Uterus (tissue), 4 donors: Measurements from ENCODE around the gene DIPK1A. TPM values are rescaled to one million over a fixed set of nuclear protein-coding genes. Genes with fewer than 3 reads are reported as not detected.
A peak's percentile ranks its signal among the peaks of the same experiment; 100 is the strongest.

Source experiments
- DNase-seq, 2 donors: peaks; one replicate each; pipeline ENCODE4 v3.0.0-alpha.2; 2019 to 2020
- H3K27ac ChIP-seq, 2 donors: fragments of 200-600 bp; sonication (generic); 1 replicate in 1 of 2; 2 replicates in 1 of 2; pipeline ENCODE4 v1.5.1; 2016 to 2018
- H3K27me3 ChIP-seq, 2 donors: fragments of 200-600 bp; sonication (generic); one replicate each; pipeline ENCODE4 v1.5.1; 2018 to 2019; ENCODE audit warnings: control low read depth in 1 of 2
- H3K36me3 ChIP-seq, 2 donors: fragments of 200-600 bp; sonication (generic); one replicate each; pipeline ENCODE4 v1.5.1; 2019; ENCODE audit warnings: control low read depth in 1 of 2
- H3K4me1 ChIP-seq, 2 donors: fragments of 200-600 bp; sonication (generic); one replicate each; pipeline ENCODE4 v1.5.1; 2018 to 2019; ENCODE audit warnings: control low read depth in 1 of 2
- H3K4me3 ChIP-seq, 2 donors: fragments of 200-600 bp; sonication (generic); 1 replicate in 1 of 2; 2 replicates in 1 of 2; pipeline ENCODE4 v1.5.1; 2018 to 2019; ENCODE audit warnings: mild to moderate bottlenecking in 1 of 2
- H3K9me3 ChIP-seq, 2 donors: fragments of 200-600 bp; sonication (generic); one replicate each; pipeline ENCODE4 v1.5.1; 2019; ENCODE audit warnings: control low read depth in 1 of 2
- POLR2A ChIP-seq, 2 donors: fragments of 450-650 bp; IDR thresholded peaks; one replicate each; pipeline ENCODE4 v1.6.1; 2016; ENCODE audit warnings: antibody characterized with exemption in 2 of 2, mild to moderate bottlenecking in 1 of 2, moderate library complexity in 1 of 2
- intact Hi-C: fragments of 100-400 bp; cut with DNase I; formaldehyde crosslinking; loops from one replicate; pipeline ENCODE4 v1.15.1; 2023; ENCODE audit warnings: low total_unique reads
- total RNA-seq, 4 donors: library from RNA; depleted of rRNA in 3 of 4; stranded (reverse); fragments of >200 nt in 3 of 4; gene quantifications; one replicate each; pipeline versions ENCODE4 v1.1.0 to v1.2.4, GENCODE V29; 2014 to 2023
- TF ChIP-seq, protein P1 (sequence below), 4 experiments: fragments of 200-600 bp in 2 of 4; fragments of 450-650 bp in 2 of 4; sonication (generic) in 2 of 4; IDR thresholded peaks; one replicate each; pipeline ENCODE4 v1.5.1; 2016 to 2019; ENCODE audit warnings: antibody characterized with exemption in 4 of 4, mild to moderate bottlenecking in 2 of 4, moderate library complexity in 1 of 4
- donor health status: DM: yes; HTN: yes; CAD: no.

Gene DIPK1A
- total RNA-seq, 4 donors from 2014 or later = 15.5 to 28.4 (median 20.8) TPM

DNA sequence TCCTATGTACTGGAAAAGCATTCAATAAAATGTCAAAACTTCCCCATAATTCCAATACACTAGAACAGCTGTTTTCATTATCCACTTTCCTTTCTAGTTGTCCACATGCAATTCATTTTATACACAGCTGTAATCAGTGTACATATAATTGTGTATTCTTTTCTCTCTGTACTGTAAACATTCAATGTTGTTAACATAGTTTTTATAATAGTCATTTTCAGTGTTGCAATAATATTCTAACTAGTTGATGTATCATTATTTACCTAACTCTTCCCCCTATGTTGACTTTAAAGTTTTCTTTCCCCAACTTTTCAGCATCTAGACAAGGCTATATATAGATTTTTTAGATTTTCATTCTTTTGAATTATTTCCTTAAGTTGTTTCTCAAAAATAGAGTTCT, 44.4 kb downstream of the DIPK1A start:
- intact Hi-C loops = no loop called here
- H3K27ac ChIP-seq = no peak overlapping the region
- no peaks in the 10 kb centered on the region for H3K36me3 ChIP-seq
- H3K27me3 ChIP-seq = no peaks in the 10 kb centered on the region
- TF ChIP-seq POLR2A (IDR thresholded peaks at IDR 0.05) = no peak
- TF ChIP-seq, protein P1, sequence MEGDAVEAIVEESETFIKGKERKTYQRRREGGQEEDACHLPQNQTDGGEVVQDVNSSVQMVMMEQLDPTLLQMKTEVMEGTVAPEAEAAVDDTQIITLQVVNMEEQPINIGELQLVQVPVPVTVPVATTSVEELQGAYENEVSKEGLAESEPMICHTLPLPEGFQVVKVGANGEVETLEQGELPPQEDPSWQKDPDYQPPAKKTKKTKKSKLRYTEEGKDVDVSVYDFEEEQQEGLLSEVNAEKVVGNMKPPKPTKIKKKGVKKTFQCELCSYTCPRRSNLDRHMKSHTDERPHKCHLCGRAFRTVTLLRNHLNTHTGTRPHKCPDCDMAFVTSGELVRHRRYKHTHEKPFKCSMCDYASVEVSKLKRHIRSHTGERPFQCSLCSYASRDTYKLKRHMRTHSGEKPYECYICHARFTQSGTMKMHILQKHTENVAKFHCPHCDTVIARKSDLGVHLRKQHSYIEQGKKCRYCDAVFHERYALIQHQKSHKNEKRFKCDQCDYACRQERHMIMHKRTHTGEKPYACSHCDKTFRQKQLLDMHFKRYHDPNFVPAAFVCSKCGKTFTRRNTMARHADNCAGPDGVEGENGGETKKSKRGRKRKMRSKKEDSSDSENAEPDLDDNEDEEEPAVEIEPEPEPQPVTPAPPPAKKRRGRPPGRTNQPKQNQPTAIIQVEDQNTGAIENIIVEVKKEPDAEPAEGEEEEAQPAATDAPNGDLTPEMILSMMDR (IDR thresholded peaks at IDR 0.05) = no peak
- DNase-seq = no peak
- no peaks in the 10 kb centered on the region for H3K9me3 ChIP-seq
- no peak overlapping the region for H3K4me3 ChIP-seq
- H3K4me1 ChIP-seq = no peaks in the 10 kb centered on the region

DNA sequence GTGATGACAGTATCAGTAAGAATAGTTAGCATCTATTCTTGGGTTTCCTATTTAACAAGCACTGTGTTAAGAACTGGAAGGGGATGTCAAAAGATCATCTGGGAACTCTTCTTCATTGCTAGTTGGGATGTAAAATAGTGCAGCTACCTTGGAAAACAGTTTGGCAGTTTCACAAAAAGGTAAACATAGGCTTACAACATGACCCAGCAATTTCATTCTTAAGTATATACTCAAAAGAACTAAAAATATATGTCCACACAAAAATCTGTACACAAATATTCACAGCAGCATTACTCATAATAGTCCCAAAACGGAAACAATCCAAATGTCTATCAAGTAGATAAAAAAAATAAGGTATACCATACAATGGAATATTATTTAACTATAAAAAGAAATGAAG, 45.7 kb downstream of the DIPK1A start:
- H3K27me3 ChIP-seq = no peaks in the 10 kb centered on the region
- H3K9me3 ChIP-seq = no peaks in the 10 kb centered on the region
- no peaks in the 10 kb centered on the region for H3K4me1 ChIP-seq
- no peaks in the 10 kb centered on the region for H3K36me3 ChIP-seq
- no peak for DNase-seq
- TF ChIP-seq, protein P1 (IDR thresholded peaks at IDR 0.05) = no peak
- TF ChIP-seq POLR2A (IDR thresholded peaks at IDR 0.05) = no peak
- H3K4me3 ChIP-seq = no peak overlapping the region
- intact Hi-C loops = no loop called here
- no peak overlapping the region for H3K27ac ChIP-seq

DNA sequence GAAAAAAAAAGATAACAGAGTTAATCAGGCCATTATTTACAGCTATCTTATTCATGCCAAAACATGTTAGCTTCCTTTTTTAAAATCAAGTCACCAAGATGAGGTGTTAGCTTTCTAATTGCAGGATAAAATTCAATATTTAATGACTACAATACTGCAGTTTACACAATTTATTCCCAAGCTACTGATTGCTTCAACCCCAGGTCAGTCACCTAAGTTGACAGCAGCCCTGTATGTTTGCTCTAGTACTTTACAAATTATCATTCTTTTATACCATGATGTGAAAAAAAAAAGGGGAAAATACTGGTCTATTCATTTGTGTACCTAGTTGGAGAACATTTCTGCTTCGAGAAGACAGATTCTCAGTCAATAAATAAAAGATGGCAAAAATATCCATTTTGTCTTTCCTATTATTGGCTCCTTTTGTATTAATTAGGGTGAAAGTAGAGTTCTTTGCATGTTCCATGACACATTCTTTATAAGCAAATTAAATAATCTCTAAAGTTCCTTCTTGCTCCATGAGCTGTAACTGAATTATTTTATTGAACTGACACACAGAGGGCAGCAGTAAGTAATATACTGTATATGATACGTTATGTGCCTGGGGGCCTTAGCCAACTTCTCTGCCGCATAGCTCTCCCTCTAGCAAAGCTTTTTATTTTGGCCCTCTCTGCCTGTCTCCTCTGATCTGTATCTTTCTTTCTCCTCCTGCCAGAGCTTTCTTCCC, 48.0 kb downstream of the DIPK1A start:
- no peaks in the 10 kb centered on the region for H3K9me3 ChIP-seq
- H3K4me1 ChIP-seq = no peaks in the 10 kb centered on the region
- DNase-seq = no peak
- intact Hi-C loops = no loop called here
- TF ChIP-seq POLR2A (IDR thresholded peaks at IDR 0.05) = no peak
- TF ChIP-seq, protein P1 (IDR thresholded peaks at IDR 0.05) = no peak
- H3K27ac ChIP-seq = no peak overlapping the region
- H3K27me3 ChIP-seq = no peaks in the 10 kb centered on the region
- no peaks in the 10 kb centered on the region for H3K36me3 ChIP-seq
- H3K4me3 ChIP-seq = no peak overlapping the region

DNA sequence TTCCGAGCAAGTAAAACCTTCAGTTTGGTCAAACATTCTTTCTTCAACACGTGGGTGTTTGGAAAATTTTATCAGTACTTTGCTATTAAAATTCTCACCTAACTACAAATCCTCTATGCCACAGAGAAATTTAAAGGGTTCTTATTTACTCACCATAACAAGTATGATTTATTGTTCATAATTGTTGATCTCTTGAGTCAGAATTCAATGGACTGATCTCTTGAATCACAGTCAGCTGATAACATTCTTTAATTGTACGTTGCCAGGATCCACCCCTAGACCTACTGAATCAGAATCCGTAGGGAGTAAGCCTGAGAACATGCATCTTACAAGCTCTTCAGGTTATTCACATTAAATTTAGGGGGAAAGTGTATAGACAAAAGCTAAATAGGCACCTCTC, 51.2 kb downstream of the DIPK1A start:
- peak overlapping the region; percentile 38 to 48 for H3K27ac ChIP-seq
- intact Hi-C loops = no loop called here
- no peaks in the 10 kb centered on the region for H3K4me1 ChIP-seq

GRCh38 chr1:92909321-92909720, 51.9 kb downstream of the DIPK1A start:
- no peaks in the 10 kb centered on the region for H3K36me3 ChIP-seq
- no peaks in the 10 kb centered on the region for H3K9me3 ChIP-seq
- no peak for TF ChIP-seq POLR2A (IDR thresholded peaks at IDR 0.05)
- TF ChIP-seq, protein P1 (IDR thresholded peaks at IDR 0.05) = no peak
- intact Hi-C loops = no loop called here
- peak overlapping the region; percentile 38 to 48 for H3K27ac ChIP-seq
- H3K27me3 ChIP-seq = no peaks in the 10 kb centered on the region
- H3K4me1 ChIP-seq = no peaks in the 10 kb centered on the region
- peak in 1 of 2 donors; percentile 22 for DNase-seq
- H3K4me3 ChIP-seq = no peak overlapping the region

More for the DNA sequence above, 51.2 kb downstream of the DIPK1A start:
- TF ChIP-seq, protein P1 (IDR thresholded peaks at IDR 0.05) = no peak
- TF ChIP-seq POLR2A (IDR thresholded peaks at IDR 0.05) = no peak
- H3K9me3 ChIP-seq = no peaks in the 10 kb centered on the region
- DNase-seq = no peak
- no peak overlapping the region for H3K4me3 ChIP-seq
- H3K27me3 ChIP-seq = no peaks in the 10 kb centered on the region
- no peaks in the 10 kb centered on the region for H3K36me3 ChIP-seq
